ENCODE results near the gene SPON1. TPM values are rescaled to one million over a fixed set of nuclear protein-coding genes. Genes with fewer than 3 reads are reported as not detected.

The SPON1 gene
- total RNA-seq, 4 donors from 2014 or later = 42.6 to 74.0 (median 56.1) TPM

GRCh38 chr11:13966013-13966412, 3.5 kb downstream of the SPON1 start:
- intact Hi-C loops (cut with DNase I; ENCODE audit: low total_unique reads) = no loop called here
- TF ChIP-seq EP300 (IDR thresholded peaks at IDR 0.05; ENCODE audit: low read depth) (no peak), POLR2AphosphoS5 (IDR thresholded peaks at IDR 0.05) (no peak), POLR2A (IDR thresholded peaks at IDR 0.05) (no peak), CTCF (IDR thresholded peaks at IDR 0.05) (no peak)
- no peak overlapping the region for H3K4me3 ChIP-seq
- H3K27me3 ChIP-seq = peaks cover 29% of the 10 kb centered on the region
- DNase-seq = no peak
- H3K27ac ChIP-seq = peak overlapping the region; percentile 72 to 87 (median 86)
- no peaks in the 10 kb centered on the region for H3K36me3 ChIP-seq
- peaks cover 2 to 68% (median 49%) of the 10 kb centered on the region in 4 donors for H3K4me1 ChIP-seq
- H3K9me3 ChIP-seq = no peaks in the 10 kb centered on the region
- in situ Hi-C loops (cut with MboI; ENCODE audit: low pct_ligation_motif_present in 1 of 4, low pct_unique_long_range_greater_than_20kb in 1 of 4, low sequenced_read_pairs in 3 of 4) = no loop called here
- WGBS, 2 donors (ENCODE audit: low coverage in 1 of 2) = 58 to 83% methylated on average over 2 to 3 of the region's 3 CpGs

- Histone ChIP-seq H3K9me3 (no peaks in the 10 kb centered on the region), H3K27me3 (peaks cover 26% of the 10 kb centered on the region), H3K36me3 (no peaks in the 10 kb centered on the region), H3K4me1 (peaks cover 2 to 72% (median 50%) of the 10 kb centered on the region in 4 donors), H3K4me3 (no peak overlapping the region), H3K27ac (peak overlapping the region; percentile 72 to 87 (median 86))
- no peak for DNase-seq
- intact Hi-C loops (cut with DNase I; ENCODE audit: low total_unique reads) (no loop called here), in situ Hi-C loops (cut with MboI; ENCODE audit: low pct_ligation_motif_present in 1 of 4, low pct_unique_long_range_greater_than_20kb in 1 of 4, low sequenced_read_pairs in 3 of 4) (no loop called here)
- TF ChIP-seq POLR2AphosphoS5 (IDR thresholded peaks at IDR 0.05) = no peak
- TF ChIP-seq EP300 (IDR thresholded peaks at IDR 0.05; ENCODE audit: low read depth) = no peak
- TF ChIP-seq POLR2A (IDR thresholded peaks at IDR 0.05) = no peak
- no peak for TF ChIP-seq CTCF (IDR thresholded peaks at IDR 0.05)
- 82 to 100% methylated on average over 1 of the region's 1 CpG for WGBS, 2 donors (ENCODE audit: low coverage in 1 of 2)
These were observed 4.0 kb downstream of the SPON1 start for GRCh38 chr11:13966486-13966885.

GRCh38 chr11:13970986-13971385, 8.5 kb downstream of the SPON1 start:
- H3K4me1 ChIP-seq = peaks cover 2 to 36% (median 19%) of the 10 kb centered on the region in 4 donors
- peak; percentile 69 for DNase-seq
- no peaks in the 10 kb centered on the region for H3K27me3 ChIP-seq
- WGBS, 2 donors (ENCODE audit: low coverage in 1 of 2) = 35 to 67% methylated on average over 1 to 2 of the region's 2 CpGs
- in situ Hi-C loops (cut with MboI; ENCODE audit: low pct_ligation_motif_present in 1 of 4, low pct_unique_long_range_greater_than_20kb in 1 of 4, low sequenced_read_pairs in 3 of 4) (no loop called here), intact Hi-C loops (cut with DNase I; ENCODE audit: low total_unique reads) (no loop called here)
- no peaks in the 10 kb centered on the region for H3K9me3 ChIP-seq
- TF ChIP-seq CTCF (IDR thresholded peaks at IDR 0.05) (peak; percentile 37 to 71 (median 45)), POLR2A (IDR thresholded peaks at IDR 0.05) (no peak), EP300 (IDR thresholded peaks at IDR 0.05; ENCODE audit: low read depth) (no peak), POLR2AphosphoS5 (IDR thresholded peaks at IDR 0.05) (no peak)
- no peaks in the 10 kb centered on the region for H3K36me3 ChIP-seq
- no peak overlapping the region for H3K27ac ChIP-seq
- H3K4me3 ChIP-seq = no peak overlapping the region

- DNase-seq = no peak
- TF ChIP-seq EP300 (IDR thresholded peaks at IDR 0.05; ENCODE audit: low read depth) (no peak), POLR2A (IDR thresholded peaks at IDR 0.05) (no peak), CTCF (IDR thresholded peaks at IDR 0.05) (no peak), POLR2AphosphoS5 (IDR thresholded peaks at IDR 0.05) (no peak)
- peak overlapping the region in 1 of 4 donors; percentile 0 for H3K27ac ChIP-seq
These were observed 9.8 kb downstream of the SPON1 start for GRCh38 chr11:13972043-13972910.

More at GRCh38 chr11:13972043-13972910, 9.8 kb downstream of the SPON1 start:
- intact Hi-C loops (cut with DNase I; ENCODE audit: low total_unique reads) = no loop called here
- Histone ChIP-seq H3K9me3 (no peaks in the 10 kb centered on the region), H3K36me3 (no peaks in the 10 kb centered on the region), H3K4me3 (no peak overlapping the region), H3K27me3 (no peaks in the 10 kb centered on the region), H3K4me1 (peaks cover 0 to 23% (median 9%) of the 10 kb centered on the region in 4 donors)
- 38 to 55% methylated on average over 2 of the region's 2 CpGs for WGBS, 2 donors (ENCODE audit: low coverage in 1 of 2)
- in situ Hi-C loops (cut with MboI; ENCODE audit: low pct_ligation_motif_present in 1 of 4, low pct_unique_long_range_greater_than_20kb in 1 of 4, low sequenced_read_pairs in 3 of 4) = no loop called here

All from transverse colon (tissue), 4 donors.